ENCODE measurements around the gene CCDC97. TPM values are rescaled to one million over a fixed set of nuclear protein-coding genes. Genes with fewer than 3 reads are reported as not detected.
"Not testable (repeated sequence)": the region's sequence is repeated elsewhere in the genome, so short reads cannot be mapped to it uniquely, and the experiment has no call there.

Gene CCDC97
- total RNA-seq, 2 donors from 2014 or later, result 34.7 to 35.4 TPM

DNA sequence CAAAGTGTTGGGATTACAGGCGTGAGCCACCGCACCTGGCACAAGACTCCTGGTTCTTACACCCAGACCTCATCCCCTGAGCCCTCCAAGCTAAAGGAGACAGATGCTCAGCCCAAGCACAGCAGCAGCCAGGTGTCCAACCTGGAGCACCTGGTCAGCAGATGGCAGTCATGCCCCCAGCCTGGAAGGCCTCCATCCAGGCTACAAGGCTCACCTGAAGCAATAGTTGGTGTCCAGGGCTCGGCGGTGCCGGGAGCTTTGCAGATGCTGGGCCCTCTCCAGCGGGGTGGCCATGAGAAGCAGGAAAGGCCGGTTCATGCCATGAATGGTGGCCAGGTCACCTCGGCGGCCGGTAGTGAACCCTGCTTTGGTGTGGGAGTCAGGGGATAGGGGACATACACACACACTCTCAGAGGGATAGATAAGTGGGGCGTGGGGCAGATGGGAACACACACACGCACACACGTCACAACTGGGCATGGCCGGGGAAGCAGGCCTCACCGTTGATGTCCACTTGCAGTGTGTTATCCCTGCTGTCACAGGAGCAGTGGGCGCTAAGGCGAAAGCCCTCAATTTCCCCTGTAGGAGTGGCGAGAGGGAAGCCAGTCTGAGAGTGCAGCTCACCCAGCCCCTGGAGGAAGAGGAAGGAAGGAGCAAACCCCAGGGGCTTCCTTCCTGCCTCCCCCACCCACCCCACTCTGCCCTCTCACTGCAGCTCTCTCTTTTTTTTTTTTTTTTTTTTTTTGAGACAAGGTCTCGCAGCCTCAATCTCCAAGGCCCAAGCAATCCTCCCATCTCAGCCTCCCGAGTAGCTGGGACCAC is 31.9 kb downstream of the CCDC97 start:
- ATAC-seq (peak; percentile 54), DNase-seq (no peak)
- Mint-ChIP-seq H3K4me3 (peak overlapping the region; percentile 83), H3K27me3 (no peaks in the 10 kb centered on the region), H3K27ac (peak overlapping the region; percentile 91), H3K36me3 (ENCODE audit: low read depth) (peaks cover 12% of the 10 kb centered on the region), H3K4me1 (peaks cover 33% of the 10 kb centered on the region)
- no peaks in the 10 kb centered on the region for H3K9me3 ChIP-seq (ENCODE audit: control insufficient read depth, low read length, poor library complexity, severe bottlenecking)

GRCh38 chr19:41344162-41344561 is 34.2 kb downstream of the CCDC97 start:
- H3K36me3 Mint-ChIP-seq (ENCODE audit: low read depth), result peaks cover 13% of the 10 kb centered on the region
- peak overlapping the region; percentile 69 for H3K4me3 Mint-ChIP-seq
- no peak for ATAC-seq
- no peaks in the 10 kb centered on the region for H3K27me3 Mint-ChIP-seq
- peak overlapping the region; percentile 91 for H3K27ac Mint-ChIP-seq
- peaks cover 35% of the 10 kb centered on the region for H3K4me1 Mint-ChIP-seq
- no peaks in the 10 kb centered on the region for H3K9me3 ChIP-seq (ENCODE audit: control insufficient read depth, low read length, poor library complexity, severe bottlenecking)
- DNase-seq, result no peak

DNA sequence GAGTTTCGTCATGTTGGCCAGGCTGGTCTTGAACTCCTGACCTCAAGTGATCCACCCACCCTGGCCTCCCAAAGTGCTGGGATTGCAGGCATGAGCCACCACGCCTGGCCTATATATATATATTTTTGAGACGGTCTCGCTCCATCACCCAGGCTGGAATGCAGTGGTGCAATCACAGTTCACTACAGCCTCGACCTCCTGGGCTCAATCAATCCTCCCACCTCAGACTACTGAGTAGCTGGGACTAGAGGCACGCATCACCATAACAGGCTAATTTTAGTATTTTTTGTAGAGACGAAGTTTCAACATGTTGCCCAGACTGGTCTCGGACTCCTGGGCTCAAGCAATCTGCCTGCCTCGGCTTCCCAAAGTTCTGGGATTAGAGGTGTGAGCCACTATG is 36.9 kb downstream of the CCDC97 start:
- ATAC-seq; H3K27me3 Mint-ChIP-seq; H3K4me3 Mint-ChIP-seq; DNase-seq; H3K9me3 ChIP-seq (ENCODE audit: control insufficient read depth, low read length, poor library complexity, severe bottlenecking): not testable (repeated sequence)
- peaks cover 42% of the 10 kb centered on the region for H3K4me1 Mint-ChIP-seq
- H3K36me3 Mint-ChIP-seq (ENCODE audit: low read depth), result peaks cover 14% of the 10 kb centered on the region
- H3K27ac Mint-ChIP-seq, result peak overlapping the region; percentile 51

DNA sequence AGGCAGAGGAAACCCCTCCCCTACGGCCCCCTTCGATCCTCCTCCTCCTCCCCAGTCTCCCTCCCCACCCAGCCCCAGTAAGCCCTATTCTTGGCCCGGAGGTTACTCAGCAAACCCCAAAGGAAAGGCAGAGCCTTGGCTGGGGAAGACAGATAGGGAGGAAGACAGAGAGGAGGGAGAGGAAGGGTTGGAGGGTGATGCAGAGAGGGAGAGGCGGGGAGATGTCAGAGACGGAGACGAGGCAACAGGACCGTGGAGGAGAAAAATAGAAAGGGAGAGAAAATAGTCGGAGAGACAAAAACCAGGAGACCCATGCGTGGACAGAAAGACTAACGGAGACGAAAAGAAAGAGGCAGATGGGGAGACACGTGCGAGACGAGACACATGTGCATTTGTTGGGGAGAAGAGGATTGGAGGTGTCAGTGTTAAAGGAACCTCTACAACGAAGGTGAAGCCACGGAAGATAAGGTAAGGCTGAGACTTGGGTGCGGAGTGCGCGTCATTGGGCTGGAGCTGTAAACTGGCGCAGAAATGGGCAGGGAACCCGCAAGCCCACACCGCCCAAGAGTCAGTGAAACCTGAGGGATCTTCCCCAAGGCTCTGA is 40.9 kb downstream of the CCDC97 start:
- Mint-ChIP-seq H3K36me3 (ENCODE audit: low read depth) (peaks cover 14% of the 10 kb centered on the region), H3K27ac (peak overlapping the region; percentile 99), H3K4me3 (peak overlapping the region; percentile 99), H3K4me1 (peaks cover 46% of the 10 kb centered on the region), H3K27me3 (no peaks in the 10 kb centered on the region)
- H3K9me3 ChIP-seq (ENCODE audit: control insufficient read depth, low read length, poor library complexity, severe bottlenecking), result no peaks in the 10 kb centered on the region
- no peak for DNase-seq
- ATAC-seq, result peak; percentile 13

DNA sequence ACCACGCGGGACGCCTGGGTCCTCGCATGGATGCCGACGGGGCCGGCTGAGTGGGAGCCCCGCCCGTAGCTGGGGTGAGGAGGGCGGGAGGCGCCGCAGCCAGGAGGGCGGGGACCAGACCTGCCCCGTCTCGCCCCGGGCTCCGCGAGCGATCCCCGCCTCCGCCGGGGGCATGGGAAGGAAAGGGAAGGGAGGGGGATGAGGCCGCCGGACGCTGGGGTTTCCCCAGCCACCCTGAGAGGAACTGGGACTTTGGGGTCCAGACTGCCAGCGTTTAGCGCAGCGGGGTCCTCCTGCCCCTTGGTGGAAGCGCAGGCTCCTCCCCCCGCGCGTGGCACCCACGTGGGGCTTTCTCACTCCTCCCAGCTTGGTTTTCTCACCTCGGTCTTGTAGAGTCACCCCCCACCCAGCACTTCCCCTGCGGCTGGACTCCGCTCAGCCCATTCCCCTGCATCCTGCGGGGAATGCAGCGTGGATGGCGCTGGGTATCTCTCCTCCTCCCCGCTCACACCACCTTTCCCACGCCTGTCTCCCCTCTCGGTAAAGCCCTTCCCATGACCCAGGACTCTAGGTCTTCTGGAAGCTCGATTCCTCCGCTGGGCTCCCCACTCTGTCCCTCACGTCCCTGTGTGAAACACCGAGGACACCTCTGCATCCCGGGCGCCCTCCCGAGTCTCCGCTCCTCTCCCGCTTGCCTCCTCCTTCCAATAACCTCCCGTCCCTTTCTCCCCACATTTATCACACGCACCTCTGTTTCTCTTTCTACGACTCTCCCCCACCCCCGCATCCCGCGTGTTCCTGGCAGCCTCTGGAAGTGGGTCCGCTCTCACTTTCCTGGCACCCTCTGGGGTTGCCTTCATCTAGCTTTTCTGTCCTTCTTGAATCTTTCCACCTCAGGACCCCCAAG is 41.6 kb downstream of the CCDC97 start:
- Mint-ChIP-seq H3K27ac (peak overlapping the region; percentile 99), H3K4me1 (peaks cover 51% of the 10 kb centered on the region), H3K4me3 (peak overlapping the region; percentile 99), H3K36me3 (ENCODE audit: low read depth) (peaks cover 14% of the 10 kb centered on the region), H3K27me3 (no peaks in the 10 kb centered on the region)
- H3K9me3 ChIP-seq (ENCODE audit: control insufficient read depth, low read length, poor library complexity, severe bottlenecking), result no peaks in the 10 kb centered on the region
- ATAC-seq (peak; percentile 65), DNase-seq (peak; percentile 72 to 84 (median 78))

GRCh38 chr19:41352279-41352608 is 42.3 kb downstream of the CCDC97 start:
- peaks cover 56% of the 10 kb centered on the region for H3K4me1 Mint-ChIP-seq
- DNase-seq, result no peak
- peak overlapping the region; percentile 99 for H3K27ac Mint-ChIP-seq
- no peaks in the 10 kb centered on the region for H3K27me3 Mint-ChIP-seq
- no peak for ATAC-seq
- peak overlapping the region; percentile 99 for H3K4me3 Mint-ChIP-seq
- peaks cover 14% of the 10 kb centered on the region for H3K36me3 Mint-ChIP-seq (ENCODE audit: low read depth)
- no peaks in the 10 kb centered on the region for H3K9me3 ChIP-seq (ENCODE audit: control insufficient read depth, low read length, poor library complexity, severe bottlenecking)

GRCh38 chr19:41352609-41353465 is 42.9 kb downstream of the CCDC97 start:
- Mint-ChIP-seq H3K27ac (peak overlapping the region; percentile 99), H3K36me3 (ENCODE audit: low read depth) (peaks cover 14% of the 10 kb centered on the region), H3K27me3 (no peaks in the 10 kb centered on the region), H3K4me1 (peaks cover 60% of the 10 kb centered on the region), H3K4me3 (peak overlapping the region; percentile 99)
- ATAC-seq (peak; percentile 14), DNase-seq (peak; percentile 66 to 76 (median 67))
- no peaks in the 10 kb centered on the region for H3K9me3 ChIP-seq (ENCODE audit: control insufficient read depth, low read length, poor library complexity, severe bottlenecking)

DNA sequence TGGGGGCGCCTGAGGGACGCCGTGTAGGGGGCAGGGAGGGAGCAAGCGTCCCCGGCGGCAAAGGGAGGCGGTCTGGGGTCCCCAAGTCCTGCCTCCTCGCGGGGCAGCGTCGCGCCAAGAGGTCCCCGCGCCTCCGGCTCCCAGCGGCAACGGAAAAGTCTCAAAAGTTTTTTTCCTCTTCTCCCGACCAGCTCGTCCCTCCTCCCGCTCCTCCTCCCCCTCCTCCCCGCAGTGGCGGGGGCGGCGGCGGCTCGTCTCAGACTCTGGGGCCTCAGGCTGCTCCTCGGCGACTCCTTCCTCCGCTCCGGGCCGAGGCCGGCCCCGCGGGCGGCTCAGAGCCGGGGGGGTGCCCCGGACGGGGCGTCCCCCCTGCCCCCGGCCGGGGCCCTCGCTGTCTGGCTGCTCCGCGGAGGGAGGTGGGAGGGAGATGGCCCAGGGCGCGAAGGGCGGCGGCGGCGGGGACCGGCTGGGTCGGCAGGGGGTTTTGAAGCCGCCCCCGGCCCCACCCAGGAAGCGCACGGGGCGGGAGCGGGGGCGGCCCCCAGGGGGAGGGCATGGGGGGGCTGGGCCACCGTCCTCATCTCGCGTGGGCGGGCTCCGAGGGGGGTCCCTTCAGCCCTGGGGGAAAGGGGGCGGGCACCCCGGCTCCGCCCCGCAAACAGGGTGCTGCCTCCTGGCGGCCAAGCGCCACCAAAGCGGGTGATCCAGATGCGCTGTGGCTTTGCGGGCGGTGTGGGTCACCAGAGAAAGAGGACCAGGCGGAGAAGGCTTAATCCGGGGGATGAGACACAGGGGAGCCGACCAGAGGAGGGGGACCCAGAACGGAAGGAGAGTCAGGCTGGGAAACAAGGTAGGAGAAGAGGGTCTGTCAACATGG is 43.7 kb downstream of the CCDC97 start, which contains the start of gene TGFB1:
TGFB1 (minus strand) TSS at position 457 of the 877 bp plus-strand sequence. CDS start 878 bp downstream, outside the sequence.
- no peaks in the 10 kb centered on the region for H3K9me3 ChIP-seq (ENCODE audit: control insufficient read depth, low read length, poor library complexity, severe bottlenecking)
- peak; percentile 93 to 97 (median 96) for DNase-seq
- peaks cover 12% of the 10 kb centered on the region for H3K36me3 Mint-ChIP-seq (ENCODE audit: low read depth)
- ATAC-seq, result peak; percentile 69
- peak within 1 kb of the TSS; percentile 99 for H3K27ac Mint-ChIP-seq
- H3K4me1 Mint-ChIP-seq, result peaks cover 63% of the 10 kb centered on the region
- no peaks in the 10 kb centered on the region for H3K27me3 Mint-ChIP-seq
- H3K4me3 Mint-ChIP-seq, result peak within 1 kb of the TSS; percentile 99

DNA sequence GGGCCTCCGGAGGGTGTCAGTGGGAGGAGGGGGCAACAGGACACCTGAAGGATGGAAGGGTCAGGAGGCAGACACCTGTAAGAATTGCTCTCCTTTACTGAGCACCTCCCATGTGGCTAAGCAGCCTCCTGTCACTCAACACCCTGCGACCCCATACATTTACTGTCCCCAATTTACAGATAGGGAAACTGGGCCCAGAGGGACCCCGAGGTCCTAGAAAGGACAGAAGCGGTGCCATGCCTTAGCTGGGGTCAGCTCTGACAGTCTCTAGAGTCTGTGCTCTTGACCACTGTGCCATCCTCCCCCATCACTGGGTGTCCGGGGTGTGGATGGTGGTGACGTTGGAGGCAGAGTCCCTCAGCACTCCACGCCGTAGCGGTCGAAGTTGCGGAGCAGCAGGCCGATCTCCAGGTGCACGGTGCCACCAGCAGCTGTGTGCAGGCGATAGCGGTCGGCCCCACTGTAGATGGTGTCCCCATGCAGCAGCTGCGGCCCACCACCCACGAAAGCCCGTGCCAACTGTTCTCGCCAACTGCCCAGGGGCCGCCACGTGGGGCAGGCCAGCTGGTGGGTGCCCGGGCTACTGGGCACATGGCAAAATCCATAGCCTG is 44.5 kb downstream of the CCDC97 start:
- DNase-seq (no peak), ATAC-seq (no peak)
- peak overlapping the region; percentile 99 for H3K27ac Mint-ChIP-seq

DNA sequence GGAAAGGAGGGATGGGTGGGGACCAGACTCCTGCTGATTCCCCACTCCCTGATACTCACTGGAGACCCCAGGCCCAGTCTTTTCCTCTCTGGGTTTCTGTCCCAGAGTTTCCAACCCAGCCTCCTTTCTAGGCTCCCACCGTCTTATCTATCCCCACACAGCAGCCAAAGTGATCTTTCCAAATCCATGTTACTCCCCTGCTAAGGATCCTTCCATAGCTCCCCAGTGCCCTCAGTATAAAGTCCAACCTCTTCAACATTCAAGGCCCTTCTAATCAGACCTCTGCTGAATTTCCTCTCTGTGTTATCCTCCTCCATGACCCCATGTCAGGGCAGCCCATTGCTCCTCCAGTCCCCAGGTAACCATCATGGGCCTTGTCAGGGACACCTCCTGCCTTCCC is 45.1 kb downstream of the CCDC97 start:
- Mint-ChIP-seq H3K27me3 (no peaks in the 10 kb centered on the region), H3K27ac (peak overlapping the region; percentile 95), H3K4me3 (peak overlapping the region; percentile 86), H3K36me3 (ENCODE audit: low read depth) (peaks cover 10% of the 10 kb centered on the region), H3K4me1 (peaks cover 55% of the 10 kb centered on the region)
- ATAC-seq (no peak), DNase-seq (no peak)
- H3K9me3 ChIP-seq (ENCODE audit: control insufficient read depth, low read length, poor library complexity, severe bottlenecking), result no peaks in the 10 kb centered on the region

More for the DNA sequence above, 44.5 kb downstream of the CCDC97 start:
- no peaks in the 10 kb centered on the region for H3K9me3 ChIP-seq (ENCODE audit: control insufficient read depth, low read length, poor library complexity, severe bottlenecking)
- peak overlapping the region; percentile 99 for H3K4me3 Mint-ChIP-seq
- peaks cover 57% of the 10 kb centered on the region for H3K4me1 Mint-ChIP-seq
- H3K36me3 Mint-ChIP-seq (ENCODE audit: low read depth), result peaks cover 10% of the 10 kb centered on the region
- no peaks in the 10 kb centered on the region for H3K27me3 Mint-ChIP-seq

DNA sequence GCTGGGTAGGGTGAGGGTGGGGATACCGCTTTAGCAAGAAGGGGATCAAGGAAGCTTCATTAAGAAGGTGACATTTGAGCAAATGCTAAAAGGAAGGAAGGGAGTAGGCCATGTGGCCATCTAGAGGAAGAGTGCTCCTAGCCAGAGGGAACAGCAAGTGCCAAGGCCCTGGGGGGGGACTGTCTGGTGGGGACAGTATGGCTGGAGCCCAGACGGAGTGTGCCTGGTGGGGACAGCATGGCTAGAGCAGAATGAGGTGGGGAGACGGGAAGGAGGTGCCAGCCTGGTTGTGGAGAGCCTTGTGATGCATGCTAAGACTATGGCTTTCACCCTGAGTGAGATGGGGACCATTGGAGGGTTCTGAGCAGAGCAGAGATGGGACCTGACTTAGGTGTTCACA is 45.8 kb downstream of the CCDC97 start:
- H3K9me3 ChIP-seq (ENCODE audit: control insufficient read depth, low read length, poor library complexity, severe bottlenecking), result no peaks in the 10 kb centered on the region
- Mint-ChIP-seq H3K36me3 (ENCODE audit: low read depth) (peaks cover 8% of the 10 kb centered on the region), H3K27me3 (no peaks in the 10 kb centered on the region), H3K27ac (peak overlapping the region; percentile 95), H3K4me1 (peaks cover 56% of the 10 kb centered on the region), H3K4me3 (peak overlapping the region; percentile 86)
- ATAC-seq (no peak), DNase-seq (no peak)

Data from T-helper 17 cell (primary cell).